ENCODE measurements around the gene MICU1.

The MICU1 gene

DNA sequence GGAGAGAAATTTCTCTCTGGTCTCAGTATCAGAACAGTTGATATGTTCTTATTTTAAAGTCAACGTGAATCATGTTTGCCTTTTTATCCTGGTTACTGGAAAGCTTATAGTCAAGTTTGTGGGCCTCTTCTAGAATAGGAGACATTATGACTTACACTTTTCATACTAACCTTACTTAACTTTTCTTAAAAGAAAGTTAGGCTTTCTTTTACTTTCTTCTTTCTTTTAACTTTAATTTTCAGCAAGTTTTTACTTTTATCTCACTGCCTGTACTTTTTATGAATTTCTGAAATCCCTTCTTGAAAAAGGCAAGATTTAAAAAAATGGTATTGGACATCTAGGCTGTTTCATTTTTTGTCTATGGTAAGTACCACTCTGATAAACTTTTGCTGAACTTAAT lies 195.9 kb downstream of the MICU1 start:
- in situ Hi-C loops (cut with HindIII; ENCODE audit: low sequenced_read_pairs): no loop called here
- TF ChIP-seq, protein P1, sequence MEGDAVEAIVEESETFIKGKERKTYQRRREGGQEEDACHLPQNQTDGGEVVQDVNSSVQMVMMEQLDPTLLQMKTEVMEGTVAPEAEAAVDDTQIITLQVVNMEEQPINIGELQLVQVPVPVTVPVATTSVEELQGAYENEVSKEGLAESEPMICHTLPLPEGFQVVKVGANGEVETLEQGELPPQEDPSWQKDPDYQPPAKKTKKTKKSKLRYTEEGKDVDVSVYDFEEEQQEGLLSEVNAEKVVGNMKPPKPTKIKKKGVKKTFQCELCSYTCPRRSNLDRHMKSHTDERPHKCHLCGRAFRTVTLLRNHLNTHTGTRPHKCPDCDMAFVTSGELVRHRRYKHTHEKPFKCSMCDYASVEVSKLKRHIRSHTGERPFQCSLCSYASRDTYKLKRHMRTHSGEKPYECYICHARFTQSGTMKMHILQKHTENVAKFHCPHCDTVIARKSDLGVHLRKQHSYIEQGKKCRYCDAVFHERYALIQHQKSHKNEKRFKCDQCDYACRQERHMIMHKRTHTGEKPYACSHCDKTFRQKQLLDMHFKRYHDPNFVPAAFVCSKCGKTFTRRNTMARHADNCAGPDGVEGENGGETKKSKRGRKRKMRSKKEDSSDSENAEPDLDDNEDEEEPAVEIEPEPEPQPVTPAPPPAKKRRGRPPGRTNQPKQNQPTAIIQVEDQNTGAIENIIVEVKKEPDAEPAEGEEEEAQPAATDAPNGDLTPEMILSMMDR (IDR thresholded peaks at IDR 0.05; ENCODE audit: low read depth, low read length): no peak
- H3K4me3 ChIP-seq (ENCODE audit: low read depth, low read length): no peak overlapping the region
- DNase-seq (ENCODE audit: low read depth, low spot score): no peak

DNA sequence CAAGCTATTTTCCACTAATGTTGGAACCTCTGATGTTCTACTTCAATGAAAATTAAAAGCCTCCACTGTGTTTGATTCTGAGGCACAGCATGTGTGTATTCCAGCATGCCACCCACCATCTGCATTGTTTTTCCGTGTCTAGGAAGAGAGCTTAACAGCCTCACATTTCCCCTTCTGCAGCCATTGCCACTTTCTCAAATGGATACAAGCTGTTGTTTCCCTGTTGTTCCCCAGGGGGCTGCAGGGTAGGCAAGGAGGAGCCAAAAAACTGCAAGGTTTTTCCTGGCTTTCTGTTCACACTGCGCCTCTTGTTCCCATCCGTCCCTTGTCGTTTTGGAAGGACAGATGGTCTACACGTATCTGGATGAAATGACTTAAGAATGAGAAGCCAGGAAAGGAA lies 198.9 kb downstream of the MICU1 start:
- in situ Hi-C loops (cut with HindIII; ENCODE audit: low sequenced_read_pairs): no loop called here
- DNase-seq (ENCODE audit: low read depth, low spot score): no peak
- no peak overlapping the region for H3K4me3 ChIP-seq (ENCODE audit: low read depth, low read length)
- TF ChIP-seq, protein P1 (IDR thresholded peaks at IDR 0.05; ENCODE audit: low read depth, low read length): no peak

DNA sequence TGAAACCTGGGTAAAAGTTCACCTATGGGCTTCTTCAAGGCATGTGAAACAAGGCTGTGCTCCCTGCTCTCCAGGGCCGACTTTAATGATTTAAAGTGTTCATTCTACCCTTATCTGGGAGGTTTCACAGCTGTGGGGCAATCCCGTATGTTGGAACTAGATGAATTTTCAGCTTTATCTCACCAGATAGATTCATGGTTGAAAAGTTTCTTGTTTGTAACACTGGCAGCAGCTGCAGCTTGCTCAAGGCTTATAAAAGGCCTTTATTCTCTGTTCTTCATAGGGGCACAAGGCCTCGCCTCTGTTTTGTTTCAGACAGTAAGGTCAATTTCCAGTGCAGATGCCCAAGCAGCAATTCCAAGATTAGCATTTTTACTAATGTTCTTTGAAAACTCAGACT lies 200.7 kb downstream of the MICU1 start:
- TF ChIP-seq, protein P1 (IDR thresholded peaks at IDR 0.05; ENCODE audit: low read depth, low read length): no peak
- H3K4me3 ChIP-seq (ENCODE audit: low read depth, low read length): no peak overlapping the region
- no peak for DNase-seq (ENCODE audit: low read depth, low spot score)
- in situ Hi-C loops (cut with HindIII; ENCODE audit: low sequenced_read_pairs): no loop called here

DNA sequence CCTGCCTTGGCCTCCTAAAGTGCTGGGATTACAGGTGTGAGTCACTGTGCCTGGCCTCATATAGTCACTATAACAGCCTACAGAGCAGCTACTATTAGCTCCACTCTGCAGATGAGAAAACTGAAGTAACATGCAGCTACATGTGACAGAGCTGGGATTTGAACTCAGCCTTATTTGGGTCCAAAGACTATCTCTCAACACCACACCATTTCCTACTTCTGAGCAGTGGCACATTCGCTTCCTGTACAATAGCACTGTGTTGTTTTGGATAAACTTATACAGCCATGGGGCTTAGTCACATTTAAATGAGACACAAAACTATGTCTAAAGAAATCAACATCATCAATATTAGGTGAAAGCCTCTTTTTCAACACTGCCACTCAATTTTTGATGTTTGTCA lies 201.3 kb downstream of the MICU1 start:
- TF ChIP-seq, protein P1 (IDR thresholded peaks at IDR 0.05; ENCODE audit: low read depth, low read length): no peak
- no peak for DNase-seq (ENCODE audit: low read depth, low spot score)
- in situ Hi-C loops (cut with HindIII; ENCODE audit: low sequenced_read_pairs): no loop called here

DNA sequence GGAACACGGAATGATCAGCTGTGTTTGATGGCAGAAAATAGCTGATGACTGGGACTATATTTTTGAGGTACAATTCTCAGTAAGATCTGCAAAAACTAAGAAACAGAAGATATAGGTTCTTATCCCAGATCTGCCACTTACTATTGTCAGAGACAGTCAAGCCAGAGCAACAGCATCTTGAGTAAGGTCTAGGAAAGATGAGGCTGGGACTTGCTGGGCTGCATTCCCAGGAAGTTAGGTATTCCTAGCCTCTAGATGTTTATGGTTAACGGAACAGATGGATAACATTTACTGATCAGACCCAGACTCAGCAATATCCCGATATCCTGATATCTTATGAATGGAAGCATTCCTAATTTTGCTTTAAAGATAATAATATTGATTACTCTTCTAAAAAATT lies 202.5 kb downstream of the MICU1 start:
- TF ChIP-seq, protein P1 (IDR thresholded peaks at IDR 0.05; ENCODE audit: low read depth, low read length): no peak
- DNase-seq (ENCODE audit: low read depth, low spot score): no peak
- no peak overlapping the region for H3K4me3 ChIP-seq (ENCODE audit: low read depth, low read length)
- in situ Hi-C loops (cut with HindIII; ENCODE audit: low sequenced_read_pairs): no loop called here

More for the DNA sequence above, 201.3 kb downstream of the MICU1 start:
- no peak overlapping the region for H3K4me3 ChIP-seq (ENCODE audit: low read depth, low read length)

DNA sequence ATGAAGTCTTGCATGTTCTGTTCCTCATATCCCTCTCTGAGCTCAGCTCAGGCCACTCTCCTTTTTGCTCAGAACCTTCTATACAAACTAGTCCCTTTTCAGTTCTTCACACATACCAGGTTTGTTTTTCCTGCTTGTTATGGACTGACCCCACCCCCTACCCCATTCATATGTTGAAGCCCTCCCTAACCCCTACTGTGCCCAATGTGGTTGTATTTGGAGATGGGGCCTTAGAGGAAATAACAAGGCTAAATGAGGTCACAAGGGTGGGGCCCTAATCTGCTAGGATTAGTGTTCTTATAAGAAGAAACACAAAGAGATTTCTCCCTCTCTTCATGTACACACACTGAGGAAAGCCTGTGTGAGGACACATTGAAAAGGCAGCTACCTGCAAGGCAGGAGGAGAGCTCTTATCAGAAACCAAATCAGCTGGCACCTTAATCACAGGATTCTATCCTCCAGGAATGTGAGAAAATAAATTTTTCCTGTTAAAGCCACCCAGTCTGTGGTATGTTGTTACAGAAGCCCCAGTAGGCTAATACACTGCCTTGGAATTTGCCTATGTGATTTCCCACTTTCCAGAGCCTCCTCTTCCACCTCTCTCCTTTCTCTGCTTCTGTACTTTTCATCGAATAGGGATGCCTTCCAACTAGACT lies 203.9 kb downstream of the MICU1 start:
- DNase-seq (ENCODE audit: low read depth, low spot score): no peak
- no peak overlapping the region for H3K4me3 ChIP-seq (ENCODE audit: low read depth, low read length)
- TF ChIP-seq, protein P1 (IDR thresholded peaks at IDR 0.05; ENCODE audit: low read depth, low read length): no peak
- in situ Hi-C loops (cut with HindIII; ENCODE audit: low sequenced_read_pairs): no loop called here

Measured in astrocyte of the spinal cord (primary cell).